D721Med (cell line): ENCODE measurements around the gene SURF6.

Experiments used
- DNase-seq: peaks from one replicate; pipeline ENCODE4 v3.0.0; 2011; ENCODE audit warnings: low spot score; ENCODE audit not compliant: insufficient read length
- FAIRE-seq: peaks from 2 replicates; lab custom pipeline; 2011; peaks lifted over from hg19 to GRCh38; lab: Jason Lieb, UNC
- CTCF ChIP-seq: IDR thresholded peaks from 2 replicates; pipeline ENCODE4 v1.5.1; 2012; ENCODE audit warnings: mild to moderate bottlenecking, control low read depth; ENCODE audit not compliant: insufficient read depth; ENCODE audit errors: missing control alignments

The SURF6 gene

GRCh38 chr9:133335924-133336811 lies at the start of gene SURF6:
SURF6 (minus strand) TSS chr9:133336188; CDS start chr9:133336132, 56 bp downstream.
- DNase-seq = peak; percentile 87
- no peak for FAIRE-seq
- TF ChIP-seq CTCF = no peak

GRCh38 chr9:133385452-133385851 lies 49.5 kb upstream of the SURF6 start:
- FAIRE-seq = no peak

GRCh38 chr9:133384736-133385321 lies 48.8 kb upstream of the SURF6 start:
- DNase-seq (no peak), FAIRE-seq (no peak)
- no peak for TF ChIP-seq CTCF

More at GRCh38 chr9:133385452-133385851, 49.5 kb upstream of the SURF6 start:
- no peak for DNase-seq
- TF ChIP-seq CTCF = no peak

DNA sequence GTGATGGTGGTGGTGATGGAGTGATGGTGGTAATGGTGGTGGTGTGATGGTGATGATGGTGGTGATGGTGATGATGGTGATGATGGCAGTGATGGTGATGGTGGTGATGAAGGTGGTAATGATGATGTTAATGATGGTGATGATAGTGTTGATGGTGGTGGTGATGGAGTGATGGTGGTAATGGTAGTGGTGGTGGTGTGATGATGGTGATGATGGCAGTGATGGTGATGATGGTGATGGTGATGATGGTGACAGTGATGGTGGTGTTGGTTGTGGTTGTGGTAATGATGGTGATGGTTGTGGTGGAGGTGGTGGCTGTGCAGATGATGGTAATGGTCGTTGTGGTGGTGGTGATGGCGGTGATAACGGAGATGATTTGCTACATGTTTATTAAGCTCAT lies 47.5 kb upstream of the SURF6 start:
- no peak for DNase-seq
- TF ChIP-seq CTCF = no peak
- no peak for FAIRE-seq

GRCh38 chr9:133382507-133383141 lies 46.6 kb upstream of the SURF6 start:
- FAIRE-seq = no peak
- DNase-seq = no peak
- no peak for TF ChIP-seq CTCF

GRCh38 chr9:133380734-133381133 lies 44.7 kb upstream of the SURF6 start:
- no peak for FAIRE-seq
- DNase-seq = no peak
- TF ChIP-seq CTCF = no peak
